DND-41 (cell line): ENCODE results near the gene NR2F1-AS1.

ENCODE experiments used
- ATAC-seq: fragments of 200-7000 bp; cut with Tn5 transposase; 3 replicates; pipeline ENCODE4 v1.9.1; 2021; ENCODE audit warnings: low read depth; ENCODE audit not compliant: insufficient read depth
- DNase-seq: peaks from one replicate; pipeline ENCODE4 v3.0.0-alpha.2; 2020
- H2AFZ ChIP-seq: 2 replicates; pipeline ENCODE4 v1.6.0; 2012; ENCODE audit warnings: low read depth, low read length
- H3K27ac ChIP-seq: 2 replicates; pipeline ENCODE4 v1.5.1; 2012; ENCODE audit warnings: low read length, inconsistent platforms
- H3K27me3 ChIP-seq: fragments of 200-600 bp; sonication (generic); 2 replicates; pipeline ENCODE4 v1.6.0; 2012; ENCODE audit warnings: low read length, mild to moderate bottlenecking, inconsistent platforms; ENCODE audit not compliant: insufficient read depth, poor library complexity
- H3K36me3 ChIP-seq: 2 replicates; pipeline ENCODE4 v1.5.1; 2012; ENCODE audit warnings: low read length, inconsistent platforms; ENCODE audit not compliant: insufficient read depth
- H3K4me1 ChIP-seq: 2 replicates; pipeline ENCODE4 v1.5.1; 2012; ENCODE audit warnings: mild to moderate bottlenecking, low read length; ENCODE audit not compliant: insufficient read depth
- H3K4me2 ChIP-seq: 2 replicates; pipeline ENCODE4 v1.6.0; 2012; ENCODE audit warnings: mild to moderate bottlenecking, moderate library complexity, low read length, inconsistent platforms; ENCODE audit not compliant: insufficient read depth
- H3K4me3 ChIP-seq, 2 experiments: fragments of 200-600 bp in 1 of 2; shearing (Covaris generic) in 1 of 2; 2 replicates each; pipeline ENCODE4 v1.5.1; 2012 to 2016; ENCODE audit warnings: inconsistent platforms in 2 of 2, low read length in 2 of 2, mild to moderate bottlenecking in 2 of 2, low read depth in 1 of 2, moderate library complexity in 1 of 2
- H3K79me2 ChIP-seq: 2 replicates; pipeline ENCODE4 v1.6.0; 2012; ENCODE audit warnings: low read length, inconsistent platforms; ENCODE audit not compliant: insufficient read depth
- H3K9ac ChIP-seq: 2 replicates; pipeline ENCODE4 v1.6.0; 2012; ENCODE audit warnings: low read depth, mild to moderate bottlenecking, inconsistent platforms, low read length, moderate library complexity
- H3K9me3 ChIP-seq: 2 replicates; pipeline ENCODE4 v1.5.1; 2012; ENCODE audit warnings: low read length, moderate library complexity, mild to moderate bottlenecking, inconsistent platforms; ENCODE audit not compliant: insufficient read depth, severe bottlenecking
- H4K20me1 ChIP-seq: 2 replicates; pipeline ENCODE4 v1.6.0; 2012; ENCODE audit warnings: low read length; ENCODE audit not compliant: insufficient read depth
- EZH2 ChIP-seq: IDR thresholded peaks from 3 replicates; pipeline ENCODE4 v1.6.1; 2012; ENCODE audit warnings: borderline replicate concordance, low read depth, mild to moderate bottlenecking, moderate library complexity, low read length, inconsistent platforms; ENCODE audit not compliant: severe bottlenecking
- TF ChIP-seq, protein P1 (sequence below): IDR thresholded peaks from 2 replicates; pipeline ENCODE4 v1.5.1; 2012; ENCODE audit warnings: borderline replicate concordance, low read length, moderate library complexity, mild to moderate bottlenecking; ENCODE audit not compliant: poor library complexity, severe bottlenecking; ENCODE audit errors: extremely low read depth

The NR2F1-AS1 gene

GRCh38 chr5:93599399-93600120 lies 18.5 kb upstream of the NR2F1-AS1 start:
- Histone ChIP-seq H3K4me2 (no peak overlapping the region), H3K79me2 (no peaks in the 10 kb centered on the region), H2AFZ (no peak overlapping the region), H3K36me3 (no peaks in the 10 kb centered on the region), H3K27ac (no peak overlapping the region), H3K4me3 (no peak overlapping the region), H3K9me3 (no peaks in the 10 kb centered on the region), H3K4me1 (no peaks in the 10 kb centered on the region), H4K20me1 (no peaks in the 10 kb centered on the region), H3K9ac (no peak overlapping the region), H3K27me3 (peaks cover 8% of the 10 kb centered on the region)
- no peak for DNase-seq
- no peak for TF ChIP-seq EZH2
- TF ChIP-seq, protein P1, sequence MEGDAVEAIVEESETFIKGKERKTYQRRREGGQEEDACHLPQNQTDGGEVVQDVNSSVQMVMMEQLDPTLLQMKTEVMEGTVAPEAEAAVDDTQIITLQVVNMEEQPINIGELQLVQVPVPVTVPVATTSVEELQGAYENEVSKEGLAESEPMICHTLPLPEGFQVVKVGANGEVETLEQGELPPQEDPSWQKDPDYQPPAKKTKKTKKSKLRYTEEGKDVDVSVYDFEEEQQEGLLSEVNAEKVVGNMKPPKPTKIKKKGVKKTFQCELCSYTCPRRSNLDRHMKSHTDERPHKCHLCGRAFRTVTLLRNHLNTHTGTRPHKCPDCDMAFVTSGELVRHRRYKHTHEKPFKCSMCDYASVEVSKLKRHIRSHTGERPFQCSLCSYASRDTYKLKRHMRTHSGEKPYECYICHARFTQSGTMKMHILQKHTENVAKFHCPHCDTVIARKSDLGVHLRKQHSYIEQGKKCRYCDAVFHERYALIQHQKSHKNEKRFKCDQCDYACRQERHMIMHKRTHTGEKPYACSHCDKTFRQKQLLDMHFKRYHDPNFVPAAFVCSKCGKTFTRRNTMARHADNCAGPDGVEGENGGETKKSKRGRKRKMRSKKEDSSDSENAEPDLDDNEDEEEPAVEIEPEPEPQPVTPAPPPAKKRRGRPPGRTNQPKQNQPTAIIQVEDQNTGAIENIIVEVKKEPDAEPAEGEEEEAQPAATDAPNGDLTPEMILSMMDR = no peak
- no peak for ATAC-seq

DNA sequence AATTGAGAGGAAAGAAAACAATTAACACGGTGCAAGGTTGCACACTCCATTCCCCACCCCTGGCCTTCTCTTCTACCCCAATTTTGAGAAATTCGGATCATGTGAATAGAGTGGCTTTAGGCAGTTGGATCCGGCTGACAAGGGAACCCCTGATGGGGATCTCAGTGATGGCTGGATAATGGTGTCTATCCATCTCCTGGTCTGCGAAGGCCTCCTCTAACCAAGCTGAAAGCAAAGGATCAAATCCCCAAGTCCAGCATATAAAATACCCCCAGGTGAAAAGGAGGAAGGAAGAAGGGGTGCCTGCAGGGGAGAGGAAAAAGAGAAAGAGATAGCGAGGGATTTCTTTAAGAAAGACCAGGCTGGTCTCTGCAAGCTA lies 18.0 kb upstream of the NR2F1-AS1 start:
- H3K9me3 ChIP-seq = no peaks in the 10 kb centered on the region
- H3K4me2 ChIP-seq = no peak overlapping the region
- H4K20me1 ChIP-seq = no peaks in the 10 kb centered on the region
- peaks cover 8% of the 10 kb centered on the region for H3K27me3 ChIP-seq
- no peaks in the 10 kb centered on the region for H3K4me1 ChIP-seq
- H3K4me3 ChIP-seq = no peak overlapping the region
- no peaks in the 10 kb centered on the region for H3K36me3 ChIP-seq
- ATAC-seq (no peak), DNase-seq (no peak)
- TF ChIP-seq, protein P1 = no peak
- no peak for TF ChIP-seq EZH2
- no peak overlapping the region for H3K9ac ChIP-seq
- H3K27ac ChIP-seq = no peak overlapping the region
- H3K79me2 ChIP-seq = no peaks in the 10 kb centered on the region
- no peak overlapping the region for H2AFZ ChIP-seq

GRCh38 chr5:93598091-93599000 lies 17.3 kb upstream of the NR2F1-AS1 start:
- no peak overlapping the region for H2AFZ ChIP-seq
- no peak for TF ChIP-seq EZH2
- TF ChIP-seq, protein P1 = no peak
- no peaks in the 10 kb centered on the region for H3K36me3 ChIP-seq
- H3K27me3 ChIP-seq = peaks cover 8% of the 10 kb centered on the region
- DNase-seq (no peak), ATAC-seq (no peak)
- no peak overlapping the region for H3K4me3 ChIP-seq
- no peaks in the 10 kb centered on the region for H4K20me1 ChIP-seq
- no peaks in the 10 kb centered on the region for H3K4me1 ChIP-seq
- H3K9me3 ChIP-seq = no peaks in the 10 kb centered on the region
- H3K4me2 ChIP-seq = no peak overlapping the region
- H3K27ac ChIP-seq = no peak overlapping the region
- no peaks in the 10 kb centered on the region for H3K79me2 ChIP-seq
- H3K9ac ChIP-seq = no peak overlapping the region
